ENCODE data around the gene ASB5.

Gene ASB5

DNA sequence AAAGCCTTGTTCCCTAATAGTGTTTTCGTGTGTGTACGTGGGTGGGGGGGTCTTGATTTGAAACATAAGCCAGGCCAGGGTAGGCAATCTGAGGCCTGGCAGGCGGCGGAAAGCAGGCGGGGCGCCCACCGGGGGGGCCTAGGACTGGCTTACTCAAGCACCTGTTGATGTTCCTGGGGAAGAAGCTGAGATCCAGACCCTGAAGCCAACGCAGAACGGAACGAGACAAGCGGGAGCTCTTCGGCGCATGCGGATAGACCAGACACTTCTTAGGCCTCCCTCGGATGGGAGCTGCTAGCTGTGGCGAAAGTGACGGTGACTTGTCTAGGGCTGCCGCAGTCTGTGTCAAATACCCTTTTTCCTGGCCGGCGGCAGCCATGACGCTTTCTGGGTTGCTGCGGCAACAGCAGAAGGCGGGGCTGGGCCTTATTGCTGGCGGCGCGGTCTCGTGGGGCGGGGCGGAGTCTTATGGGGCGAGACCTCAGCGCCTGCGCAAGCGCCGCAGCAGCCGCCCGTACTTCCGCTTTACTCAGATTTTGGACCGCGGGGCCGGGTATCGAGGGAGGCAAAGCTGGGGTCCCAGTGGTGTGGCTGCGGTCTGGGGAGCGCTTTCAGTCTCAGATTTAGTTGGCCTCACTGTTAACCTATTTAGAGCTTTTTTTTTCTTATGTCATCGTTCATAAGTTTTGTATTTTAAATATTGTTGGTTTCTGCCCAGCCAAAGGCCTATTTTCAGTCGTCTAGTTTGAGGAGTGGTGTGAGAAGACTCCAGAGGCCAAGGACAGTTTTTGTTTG is 73.6 kb downstream of the ASB5 start, which contains the start of gene SPATA4:
Gene SPATA4, minus strand, starts transcription at position 402 of the 795 bp plus-strand sequence. Its CDS starts 23 bp downstream, at position 379.
- TF ChIP-seq, protein P1, sequence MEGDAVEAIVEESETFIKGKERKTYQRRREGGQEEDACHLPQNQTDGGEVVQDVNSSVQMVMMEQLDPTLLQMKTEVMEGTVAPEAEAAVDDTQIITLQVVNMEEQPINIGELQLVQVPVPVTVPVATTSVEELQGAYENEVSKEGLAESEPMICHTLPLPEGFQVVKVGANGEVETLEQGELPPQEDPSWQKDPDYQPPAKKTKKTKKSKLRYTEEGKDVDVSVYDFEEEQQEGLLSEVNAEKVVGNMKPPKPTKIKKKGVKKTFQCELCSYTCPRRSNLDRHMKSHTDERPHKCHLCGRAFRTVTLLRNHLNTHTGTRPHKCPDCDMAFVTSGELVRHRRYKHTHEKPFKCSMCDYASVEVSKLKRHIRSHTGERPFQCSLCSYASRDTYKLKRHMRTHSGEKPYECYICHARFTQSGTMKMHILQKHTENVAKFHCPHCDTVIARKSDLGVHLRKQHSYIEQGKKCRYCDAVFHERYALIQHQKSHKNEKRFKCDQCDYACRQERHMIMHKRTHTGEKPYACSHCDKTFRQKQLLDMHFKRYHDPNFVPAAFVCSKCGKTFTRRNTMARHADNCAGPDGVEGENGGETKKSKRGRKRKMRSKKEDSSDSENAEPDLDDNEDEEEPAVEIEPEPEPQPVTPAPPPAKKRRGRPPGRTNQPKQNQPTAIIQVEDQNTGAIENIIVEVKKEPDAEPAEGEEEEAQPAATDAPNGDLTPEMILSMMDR (IDR thresholded peaks at IDR 0.05; ENCODE audit: low read length, missing control alignments): no peak
- peak within 1 kb of the TSS; percentile 80 for H3K4me3 ChIP-seq (replicated peaks; ENCODE audit: low read depth, low read length)
- DNase-seq (ENCODE audit: low read depth): peak; percentile 93

DNA sequence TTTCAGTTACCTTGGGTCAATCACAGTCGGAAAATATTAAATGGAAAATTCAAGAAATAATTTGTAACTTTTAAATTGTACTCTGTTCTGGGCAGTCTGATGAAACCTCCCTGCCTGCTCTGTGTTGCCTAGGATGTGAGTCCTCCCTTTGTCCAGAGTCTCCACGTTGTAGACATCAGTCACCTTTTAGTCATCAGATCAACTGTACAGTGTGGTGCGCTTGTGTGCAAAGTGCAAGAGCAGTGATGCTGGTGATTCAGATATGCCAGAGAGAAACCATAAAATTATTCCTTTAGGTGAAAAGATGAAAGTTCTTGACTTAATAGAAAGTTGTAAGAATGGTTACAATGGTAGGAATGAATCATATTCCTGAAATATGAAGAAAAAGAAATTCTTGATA is 75.1 kb downstream of the ASB5 start:
- H3K4me3 ChIP-seq (replicated peaks; ENCODE audit: low read depth, low read length): no peak overlapping the region
- DNase-seq (ENCODE audit: low read depth): peak; percentile 35
- TF ChIP-seq, protein P1 (IDR thresholded peaks at IDR 0.05; ENCODE audit: low read length, missing control alignments): no peak

DNA sequence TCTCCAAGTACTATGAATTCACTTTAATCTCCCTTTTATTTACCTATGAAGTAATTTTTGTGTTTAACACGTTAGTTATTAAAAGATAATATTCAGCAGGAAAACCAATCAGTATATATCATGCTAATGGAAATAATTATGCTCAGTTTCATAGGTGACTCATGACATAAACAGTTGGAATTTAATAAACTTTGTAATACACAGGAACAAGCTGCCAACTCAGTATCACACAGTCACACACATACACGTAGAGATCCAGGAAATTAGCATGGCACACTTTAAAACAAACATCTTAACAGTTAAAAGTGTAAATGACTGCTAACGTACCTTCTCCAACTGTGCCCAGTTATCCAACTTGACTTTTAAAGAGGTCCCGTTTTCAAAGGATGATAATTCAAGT is 75.9 kb downstream of the ASB5 start:
- DNase-seq (ENCODE audit: low read depth): peak; percentile 25
- H3K4me3 ChIP-seq (replicated peaks; ENCODE audit: low read depth, low read length): no peak overlapping the region
- TF ChIP-seq, protein P1 (IDR thresholded peaks at IDR 0.05; ENCODE audit: low read length, missing control alignments): no peak

DNA sequence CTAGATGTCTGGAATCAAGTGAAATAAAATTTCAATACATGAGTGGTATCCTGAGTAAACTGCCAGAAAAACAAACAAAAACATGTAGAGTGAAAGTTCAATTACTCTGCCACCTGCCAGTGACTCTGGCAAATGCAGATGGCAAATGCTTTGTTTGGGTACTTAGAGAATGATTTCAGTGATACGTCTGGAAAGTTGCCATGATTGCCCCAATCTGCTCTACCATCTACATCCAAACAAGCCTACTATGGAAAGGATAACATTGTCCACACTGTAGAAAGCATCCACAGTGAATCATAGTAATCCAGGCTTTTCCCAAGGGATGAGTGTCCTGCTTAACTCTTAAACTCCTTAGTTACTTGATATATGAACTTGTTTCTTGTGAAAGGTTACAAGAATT is 77.0 kb downstream of the ASB5 start:
- no peak overlapping the region for H3K4me3 ChIP-seq (replicated peaks; ENCODE audit: low read depth, low read length)
- TF ChIP-seq, protein P1 (IDR thresholded peaks at IDR 0.05; ENCODE audit: low read length, missing control alignments): no peak
- DNase-seq (ENCODE audit: low read depth): no peak

DNA sequence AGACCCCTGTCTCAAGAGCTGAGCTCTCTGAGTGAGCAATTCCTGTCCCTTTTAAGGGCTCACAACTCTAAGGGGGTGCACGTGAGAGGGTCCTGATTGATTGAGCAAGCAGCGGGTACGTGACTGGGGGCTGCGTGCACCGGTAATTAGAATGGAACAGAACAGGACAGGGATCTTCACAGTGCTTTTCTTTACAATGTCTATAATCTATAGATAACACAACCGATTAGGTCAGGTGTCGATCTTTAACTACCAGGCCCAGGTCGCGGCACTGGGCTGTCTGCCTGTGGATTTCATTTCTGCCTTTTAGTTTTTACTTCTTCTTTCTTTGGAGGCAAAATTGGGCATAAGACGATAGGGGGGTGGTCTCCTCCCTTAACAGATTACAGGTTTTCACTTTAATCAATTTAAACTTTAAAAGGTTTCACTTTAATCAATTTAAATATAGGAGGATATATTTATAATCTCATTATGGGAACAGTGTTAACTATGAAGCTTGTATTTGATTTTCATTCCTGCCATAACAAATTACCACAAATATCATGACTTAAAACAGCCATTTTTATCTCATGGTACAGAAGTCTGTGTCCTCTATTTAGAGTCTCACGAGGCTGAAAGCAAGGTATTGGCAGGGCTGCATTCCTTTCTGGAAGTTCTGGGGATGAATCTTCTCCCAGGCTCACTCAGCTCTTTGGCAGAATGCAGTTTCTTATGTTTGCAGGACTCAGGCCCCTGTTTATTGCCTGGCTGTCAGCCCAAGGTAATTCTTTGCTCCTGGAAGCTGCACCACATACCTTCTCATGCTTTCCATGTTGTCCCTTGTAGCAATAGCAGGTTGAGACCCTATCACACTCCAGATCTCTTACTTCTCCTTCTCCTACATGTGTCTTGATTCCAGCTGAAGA is 78.9 kb downstream of the ASB5 start:
- DNase-seq (ENCODE audit: low read depth): no peak
- no peak overlapping the region for H3K4me3 ChIP-seq (replicated peaks; ENCODE audit: low read depth, low read length)
- TF ChIP-seq, protein P1 (IDR thresholded peaks at IDR 0.05; ENCODE audit: low read length, missing control alignments): no peak

DNA sequence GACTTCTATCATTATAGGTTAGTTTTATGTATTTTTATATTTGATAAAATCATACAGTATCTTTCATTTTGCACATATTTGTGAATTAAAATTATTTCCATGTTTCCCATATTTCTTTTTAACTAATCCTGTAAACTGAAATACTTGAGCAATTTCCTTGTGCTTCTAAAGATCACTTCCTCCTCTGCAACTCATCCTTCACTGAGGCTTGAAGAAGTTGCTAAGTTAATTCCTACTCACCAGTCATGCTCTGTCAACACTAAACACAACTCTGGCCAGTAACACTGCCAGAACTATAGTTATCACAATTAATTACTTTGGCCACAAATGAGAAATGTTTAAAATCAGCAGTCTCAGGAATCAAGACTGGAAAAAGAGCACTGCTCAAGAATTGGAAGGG is 80.4 kb downstream of the ASB5 start:
- H3K4me3 ChIP-seq (replicated peaks; ENCODE audit: low read depth, low read length): no peak overlapping the region
- no peak for DNase-seq (ENCODE audit: low read depth)
- TF ChIP-seq, protein P1 (IDR thresholded peaks at IDR 0.05; ENCODE audit: low read length, missing control alignments): no peak

Data from fibroblast of pulmonary artery (primary cell).